BLaER1 (cell line): ENCODE measurements around the gene ATP10B.

ENCODE experiments used
- H3K27ac ChIP-seq: shearing (Covaris generic); formaldehyde crosslinking; 2 replicates; pipeline ENCODE4 v1.8.1; 2022
- H3K27me3 ChIP-seq: shearing (Covaris generic); formaldehyde crosslinking; 2 replicates; pipeline ENCODE4 v1.8.1; 2022
- H3K36me3 ChIP-seq: shearing (Covaris generic); formaldehyde crosslinking; 2 replicates; pipeline ENCODE4 v1.8.1; 2022
- H3K4me1 ChIP-seq: shearing (Covaris generic); formaldehyde crosslinking; 2 replicates; pipeline ENCODE4 v1.8.1; 2022
- H3K4me2 ChIP-seq: shearing (Covaris generic); formaldehyde crosslinking; 2 replicates; pipeline ENCODE4 v1.8.1; 2022
- H3K4me3 ChIP-seq: shearing (Covaris generic); formaldehyde crosslinking; 2 replicates; pipeline ENCODE4 v1.8.1; 2022
- H3K9ac ChIP-seq: shearing (Covaris generic); formaldehyde crosslinking; 2 replicates; pipeline ENCODE4 v1.8.1; 2022
- H3K9me3 ChIP-seq: shearing (Covaris generic); formaldehyde crosslinking; 2 replicates; pipeline ENCODE4 v1.8.1; 2022
- H4K20me1 ChIP-seq: shearing (Covaris generic); formaldehyde crosslinking; 2 replicates; pipeline ENCODE4 v1.8.1; 2022
- Cebpa-rat ChIP-seq: shearing (Covaris generic); IDR thresholded peaks from 2 replicates; pipeline ENCODE4 v1.8.1; 2022

The ATP10B gene

GRCh38 chr5:160547061-160547460, 304.9 kb downstream of the ATP10B start:
- no peaks in the 10 kb centered on the region for H3K27me3 ChIP-seq
- H3K27ac ChIP-seq: no peak overlapping the region
- H3K9me3 ChIP-seq: peaks cover 8% of the 10 kb centered on the region; the same call in 1 of the 2 replicates
- H3K4me2 ChIP-seq: no peak overlapping the region
- no peak for TF ChIP-seq Cebpa-rat
- no peak overlapping the region for H3K4me3 ChIP-seq
- no peaks in the 10 kb centered on the region for H4K20me1 ChIP-seq
- no peak overlapping the region for H3K9ac ChIP-seq
- no peaks in the 10 kb centered on the region for H3K4me1 ChIP-seq
- H3K36me3 ChIP-seq: no peaks in the 10 kb centered on the region

- Histone ChIP-seq H3K4me3 (no peak overlapping the region), H3K36me3 (no peaks in the 10 kb centered on the region), H3K4me1 (no peaks in the 10 kb centered on the region), H3K4me2 (no peak overlapping the region), H3K9ac (no peak overlapping the region), H3K9me3 (peaks cover 8% of the 10 kb centered on the region; the same call in 1 of the 2 replicates), H3K27me3 (no peaks in the 10 kb centered on the region), H4K20me1 (no peaks in the 10 kb centered on the region), H3K27ac (no peak overlapping the region)
- no peak for TF ChIP-seq Cebpa-rat
Observed at GRCh38 chr5:160545832-160546231, 306.2 kb downstream of the ATP10B start.

DNA sequence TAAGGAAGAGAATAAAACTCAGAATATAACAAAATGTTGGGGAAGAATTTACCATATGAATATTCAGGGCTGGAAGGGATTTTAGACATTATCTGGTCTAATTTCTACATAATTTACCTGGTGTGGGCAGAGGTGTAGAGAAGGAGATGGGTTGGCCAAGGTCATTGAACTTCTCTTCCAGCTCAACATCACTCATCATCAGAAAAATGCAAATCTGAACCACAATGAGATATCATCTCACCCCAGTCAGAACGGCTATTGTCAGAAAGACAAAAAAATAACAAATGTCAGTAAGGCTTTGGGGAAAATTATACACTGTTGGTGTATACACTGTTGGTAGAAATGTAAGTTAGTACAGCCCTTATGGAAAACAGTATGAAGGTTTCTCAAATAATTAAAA, 308.6 kb downstream of the ATP10B start:
- TF ChIP-seq Cebpa-rat: no peak
- Histone ChIP-seq H3K4me2 (no peak overlapping the region), H3K4me3 (no peak overlapping the region), H3K9me3 (peaks cover 8% of the 10 kb centered on the region; the same call in 1 of the 2 replicates), H3K27ac (no peak overlapping the region), H4K20me1 (no peaks in the 10 kb centered on the region), H3K4me1 (no peaks in the 10 kb centered on the region), H3K27me3 (no peaks in the 10 kb centered on the region), H3K9ac (no peak overlapping the region), H3K36me3 (no peaks in the 10 kb centered on the region)

DNA sequence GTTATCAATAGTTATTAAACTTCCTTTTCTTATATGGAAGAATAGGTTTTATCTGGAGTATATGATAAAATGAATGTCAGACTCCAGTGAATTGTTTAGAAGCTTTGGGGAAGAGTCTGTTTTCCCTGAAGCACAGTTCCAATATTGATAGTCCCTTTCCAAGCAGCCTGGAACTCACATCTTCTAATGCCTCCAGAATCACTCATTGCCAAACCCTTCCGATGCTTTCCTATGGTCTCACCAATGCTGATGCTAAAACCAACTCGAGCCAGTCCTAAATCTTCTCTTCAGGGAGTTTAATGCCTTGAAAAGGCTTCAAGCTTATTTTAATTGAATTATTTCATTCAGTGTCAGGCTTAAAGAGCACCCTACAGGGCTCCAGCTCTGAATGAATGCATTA, 309.2 kb downstream of the ATP10B start:
- no peak overlapping the region for H3K27ac ChIP-seq
- no peaks in the 10 kb centered on the region for H3K27me3 ChIP-seq
- no peak overlapping the region for H3K4me3 ChIP-seq

GRCh38 chr5:160542281-160542680, 309.7 kb downstream of the ATP10B start:
- no peaks in the 10 kb centered on the region for H3K36me3 ChIP-seq
- H4K20me1 ChIP-seq: no peaks in the 10 kb centered on the region
- H3K4me2 ChIP-seq: no peak overlapping the region
- no peak overlapping the region for H3K9ac ChIP-seq
- no peaks in the 10 kb centered on the region for H3K27me3 ChIP-seq
- H3K27ac ChIP-seq: no peak overlapping the region
- H3K4me1 ChIP-seq: no peaks in the 10 kb centered on the region
- TF ChIP-seq Cebpa-rat: no peak
- peaks cover 8% of the 10 kb centered on the region; the same call in 1 of the 2 replicates for H3K9me3 ChIP-seq
- H3K4me3 ChIP-seq: no peak overlapping the region

More for the DNA sequence above, 309.2 kb downstream of the ATP10B start:
- H3K9ac ChIP-seq: no peak overlapping the region
- no peaks in the 10 kb centered on the region for H3K4me1 ChIP-seq
- no peak for TF ChIP-seq Cebpa-rat
- H3K4me2 ChIP-seq: no peak overlapping the region
- no peaks in the 10 kb centered on the region for H4K20me1 ChIP-seq
- H3K9me3 ChIP-seq: peaks cover 8% of the 10 kb centered on the region; the same call in 1 of the 2 replicates
- H3K36me3 ChIP-seq: no peaks in the 10 kb centered on the region

DNA sequence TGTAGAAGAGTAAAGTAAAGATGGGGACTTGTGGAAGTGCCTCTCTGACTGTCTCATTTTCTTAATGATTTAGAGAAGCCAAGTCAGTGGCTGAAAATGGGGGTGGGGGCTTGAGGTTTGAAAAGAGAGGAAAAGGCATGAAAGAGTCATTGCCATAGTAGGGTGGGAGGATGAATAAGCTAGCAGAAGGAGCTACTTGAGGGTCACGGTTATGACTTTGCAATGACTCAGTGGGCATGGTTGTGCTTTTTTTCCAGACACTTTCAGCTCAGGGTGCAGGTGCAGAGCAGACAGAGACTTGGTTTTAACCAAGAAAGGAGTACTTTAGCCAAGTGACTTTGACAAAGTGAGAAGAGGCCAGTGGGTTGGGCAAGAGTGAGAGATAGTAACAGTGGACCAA, 312.6 kb downstream of the ATP10B start:
- Histone ChIP-seq H3K4me1 (no peaks in the 10 kb centered on the region), H3K4me2 (no peak overlapping the region)

GRCh38 chr5:160537940-160538339, 314.1 kb downstream of the ATP10B start:
- H3K9me3 ChIP-seq: no peaks in the 10 kb centered on the region
- H3K4me3 ChIP-seq: no peak overlapping the region
- no peaks in the 10 kb centered on the region for H3K27me3 ChIP-seq
- H3K9ac ChIP-seq: no peak overlapping the region
- no peaks in the 10 kb centered on the region for H4K20me1 ChIP-seq
- no peaks in the 10 kb centered on the region for H3K4me1 ChIP-seq
- no peaks in the 10 kb centered on the region for H3K36me3 ChIP-seq
- no peak overlapping the region for H3K4me2 ChIP-seq
- TF ChIP-seq Cebpa-rat: no peak
- no peak overlapping the region for H3K27ac ChIP-seq

More for the DNA sequence above, 312.6 kb downstream of the ATP10B start:
- no peaks in the 10 kb centered on the region for H3K9me3 ChIP-seq
- H3K36me3 ChIP-seq: no peaks in the 10 kb centered on the region
- H3K27me3 ChIP-seq: no peaks in the 10 kb centered on the region
- no peak overlapping the region for H3K4me3 ChIP-seq
- H3K27ac ChIP-seq: no peak overlapping the region
- no peak for TF ChIP-seq Cebpa-rat
- H3K9ac ChIP-seq: no peak overlapping the region
- H4K20me1 ChIP-seq: no peaks in the 10 kb centered on the region

GRCh38 chr5:160537116-160537515, 314.9 kb downstream of the ATP10B start:
- Histone ChIP-seq H3K4me1 (no peaks in the 10 kb centered on the region), H3K27me3 (no peaks in the 10 kb centered on the region), H3K4me2 (no peak overlapping the region), H3K36me3 (no peaks in the 10 kb centered on the region), H4K20me1 (no peaks in the 10 kb centered on the region), H3K9me3 (no peaks in the 10 kb centered on the region), H3K9ac (no peak overlapping the region), H3K27ac (no peak overlapping the region), H3K4me3 (no peak overlapping the region)
- TF ChIP-seq Cebpa-rat: no peak

GRCh38 chr5:160534914-160535313, 317.1 kb downstream of the ATP10B start:
- H3K4me3 ChIP-seq: no peak overlapping the region
- H3K4me1 ChIP-seq: no peaks in the 10 kb centered on the region
- H3K36me3 ChIP-seq: no peaks in the 10 kb centered on the region
- no peak overlapping the region for H3K9ac ChIP-seq
- H3K4me2 ChIP-seq: no peak overlapping the region
- H3K9me3 ChIP-seq: no peaks in the 10 kb centered on the region
- H3K27me3 ChIP-seq: no peaks in the 10 kb centered on the region
- no peak overlapping the region for H3K27ac ChIP-seq
- TF ChIP-seq Cebpa-rat: no peak
- no peaks in the 10 kb centered on the region for H4K20me1 ChIP-seq

DNA sequence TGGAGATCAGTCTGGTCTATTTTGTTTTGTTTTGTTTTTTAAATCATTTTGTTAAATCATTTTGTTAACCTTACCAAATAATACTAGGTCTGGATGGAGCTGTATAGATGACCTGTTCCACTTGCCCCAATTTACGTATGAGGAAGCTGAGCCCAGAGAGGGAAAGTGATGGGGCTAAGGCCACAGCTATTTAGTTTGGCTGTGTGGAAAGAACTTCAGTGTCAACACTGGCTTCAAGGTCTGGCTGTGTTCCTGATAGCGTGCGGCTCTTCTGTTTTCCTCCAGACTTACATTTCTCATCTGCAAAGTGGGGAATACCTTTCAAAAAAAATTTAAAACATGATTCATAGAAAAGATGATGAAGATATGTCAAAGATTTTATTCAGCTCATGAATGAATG, 317.9 kb downstream of the ATP10B start:
- Histone ChIP-seq H4K20me1 (no peaks in the 10 kb centered on the region), H3K4me3 (no peak overlapping the region), H3K4me1 (no peaks in the 10 kb centered on the region), H3K9me3 (no peaks in the 10 kb centered on the region), H3K4me2 (no peak overlapping the region), H3K36me3 (no peaks in the 10 kb centered on the region), H3K27ac (no peak overlapping the region), H3K27me3 (no peaks in the 10 kb centered on the region), H3K9ac (no peak overlapping the region)
- no peak for TF ChIP-seq Cebpa-rat
